ENCODE measurements around the gene HMGN4.

DNA sequence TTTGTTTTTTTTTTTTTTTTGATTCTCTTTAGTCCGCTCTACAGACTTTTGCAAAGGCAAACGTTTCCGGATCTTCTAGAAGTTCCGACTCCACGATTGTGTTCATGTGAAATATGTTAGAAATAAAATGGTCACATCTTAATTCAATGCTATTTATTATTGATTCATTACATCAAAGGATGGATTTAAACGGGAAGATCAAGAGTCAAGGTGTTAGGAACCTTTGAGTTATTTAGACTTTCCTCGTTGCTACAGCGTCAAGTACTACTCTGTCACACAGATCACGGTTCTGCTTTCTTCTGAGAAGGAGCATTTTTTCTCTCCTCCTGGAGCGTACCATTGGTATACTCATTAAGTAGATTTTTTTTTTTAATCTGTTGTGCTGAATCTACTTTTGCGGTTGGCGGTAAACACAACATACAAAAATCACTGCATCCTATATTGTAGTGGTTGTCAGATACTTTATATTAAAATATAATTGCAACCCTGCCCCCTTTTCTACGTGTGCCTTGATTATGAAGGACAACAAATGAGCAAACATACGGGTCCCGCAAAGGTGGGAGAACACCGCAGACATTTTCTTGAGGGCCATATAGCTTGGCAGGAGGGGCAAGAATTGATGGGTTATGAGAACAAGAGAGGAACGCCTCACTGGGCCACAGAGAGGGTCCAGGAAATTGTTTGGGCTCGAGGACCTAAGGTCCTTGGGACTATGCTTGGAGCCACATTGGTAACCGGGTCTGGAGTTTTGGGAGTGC lies 17.5 kb downstream of the HMGN4 start:
- no peak for TF ChIP-seq EZH2 (IDR thresholded peaks at IDR 0.05; ENCODE audit: insufficient read depth, low read length)
- TF ChIP-seq, protein P1, sequence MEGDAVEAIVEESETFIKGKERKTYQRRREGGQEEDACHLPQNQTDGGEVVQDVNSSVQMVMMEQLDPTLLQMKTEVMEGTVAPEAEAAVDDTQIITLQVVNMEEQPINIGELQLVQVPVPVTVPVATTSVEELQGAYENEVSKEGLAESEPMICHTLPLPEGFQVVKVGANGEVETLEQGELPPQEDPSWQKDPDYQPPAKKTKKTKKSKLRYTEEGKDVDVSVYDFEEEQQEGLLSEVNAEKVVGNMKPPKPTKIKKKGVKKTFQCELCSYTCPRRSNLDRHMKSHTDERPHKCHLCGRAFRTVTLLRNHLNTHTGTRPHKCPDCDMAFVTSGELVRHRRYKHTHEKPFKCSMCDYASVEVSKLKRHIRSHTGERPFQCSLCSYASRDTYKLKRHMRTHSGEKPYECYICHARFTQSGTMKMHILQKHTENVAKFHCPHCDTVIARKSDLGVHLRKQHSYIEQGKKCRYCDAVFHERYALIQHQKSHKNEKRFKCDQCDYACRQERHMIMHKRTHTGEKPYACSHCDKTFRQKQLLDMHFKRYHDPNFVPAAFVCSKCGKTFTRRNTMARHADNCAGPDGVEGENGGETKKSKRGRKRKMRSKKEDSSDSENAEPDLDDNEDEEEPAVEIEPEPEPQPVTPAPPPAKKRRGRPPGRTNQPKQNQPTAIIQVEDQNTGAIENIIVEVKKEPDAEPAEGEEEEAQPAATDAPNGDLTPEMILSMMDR (IDR thresholded peaks at IDR 0.05; ENCODE audit: insufficient read depth, low read depth, low read length): no peak
